GM12865 (cell line): Measurements from ENCODE around the gene ARHGAP18.
A peak's percentile ranks its signal among the peaks of the same experiment; 100 is the strongest.
"Not testable (repeated sequence)": the region's sequence is repeated elsewhere in the genome, so short reads cannot be mapped to it uniquely, and the experiment has no call there.

ENCODE experiments used
- DNase-seq: peaks from one replicate; pipeline ENCODE4 v3.0.0; 2010; ENCODE audit warnings: low read depth
- H3K4me3 ChIP-seq: 2 replicates; pipeline ENCODE4 v1.5.1; 2011; ENCODE audit warnings: mild to moderate bottlenecking, low read depth, low read length, control low read depth
- TF ChIP-seq, protein P1 (sequence below): IDR thresholded peaks from 2 replicates; pipeline ENCODE4 v1.5.1; 2011; ENCODE audit warnings: low read length, control low read depth, low read depth, inconsistent platforms; ENCODE audit not compliant: insufficient read depth; ENCODE audit errors: missing control alignments

Gene ARHGAP18

DNA sequence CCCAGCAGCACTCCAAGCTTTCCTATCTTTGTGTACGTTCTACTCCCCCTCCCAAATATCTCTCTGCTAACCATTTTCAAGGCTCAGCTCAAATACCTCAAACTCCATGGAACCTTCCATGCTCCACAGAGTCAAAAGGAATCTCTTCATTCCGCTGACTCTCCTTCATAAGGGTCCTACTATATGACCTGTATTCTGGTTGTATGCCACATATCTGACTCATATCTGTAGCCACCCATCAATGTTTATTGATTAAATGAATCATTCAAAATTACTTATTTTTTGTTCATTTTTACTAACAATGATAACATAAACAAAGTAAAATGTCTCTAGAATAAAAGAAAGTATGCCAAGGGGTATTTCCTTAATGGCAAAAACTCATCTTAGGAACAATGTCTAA lies 123.2 kb downstream of the ARHGAP18 start:
- DNase-seq, result no peak
- H3K4me3 ChIP-seq, result no peak overlapping the region
- TF ChIP-seq, protein P1, sequence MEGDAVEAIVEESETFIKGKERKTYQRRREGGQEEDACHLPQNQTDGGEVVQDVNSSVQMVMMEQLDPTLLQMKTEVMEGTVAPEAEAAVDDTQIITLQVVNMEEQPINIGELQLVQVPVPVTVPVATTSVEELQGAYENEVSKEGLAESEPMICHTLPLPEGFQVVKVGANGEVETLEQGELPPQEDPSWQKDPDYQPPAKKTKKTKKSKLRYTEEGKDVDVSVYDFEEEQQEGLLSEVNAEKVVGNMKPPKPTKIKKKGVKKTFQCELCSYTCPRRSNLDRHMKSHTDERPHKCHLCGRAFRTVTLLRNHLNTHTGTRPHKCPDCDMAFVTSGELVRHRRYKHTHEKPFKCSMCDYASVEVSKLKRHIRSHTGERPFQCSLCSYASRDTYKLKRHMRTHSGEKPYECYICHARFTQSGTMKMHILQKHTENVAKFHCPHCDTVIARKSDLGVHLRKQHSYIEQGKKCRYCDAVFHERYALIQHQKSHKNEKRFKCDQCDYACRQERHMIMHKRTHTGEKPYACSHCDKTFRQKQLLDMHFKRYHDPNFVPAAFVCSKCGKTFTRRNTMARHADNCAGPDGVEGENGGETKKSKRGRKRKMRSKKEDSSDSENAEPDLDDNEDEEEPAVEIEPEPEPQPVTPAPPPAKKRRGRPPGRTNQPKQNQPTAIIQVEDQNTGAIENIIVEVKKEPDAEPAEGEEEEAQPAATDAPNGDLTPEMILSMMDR, result no peak

DNA sequence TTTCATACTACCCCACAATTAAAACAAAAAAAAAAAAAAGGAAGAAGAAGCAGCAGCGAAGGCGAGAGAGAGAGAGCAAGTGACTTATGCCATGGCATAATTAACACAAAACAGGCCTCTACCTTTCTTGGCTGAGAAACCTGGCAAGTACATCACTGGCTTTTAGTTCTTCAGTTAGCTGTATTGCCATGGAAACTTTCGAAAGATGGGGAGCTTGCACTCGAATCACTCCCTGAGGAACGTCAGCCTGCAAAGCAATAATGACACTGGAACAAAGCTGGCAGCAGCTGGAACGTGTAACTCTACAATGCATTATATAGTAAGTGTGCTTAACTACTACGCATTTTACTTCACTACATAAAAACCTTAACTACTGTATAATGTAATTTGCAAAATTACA lies 126.1 kb downstream of the ARHGAP18 start:
- TF ChIP-seq, protein P1, result no peak
- no peak for DNase-seq
- H3K4me3 ChIP-seq, result no peak overlapping the region

DNA sequence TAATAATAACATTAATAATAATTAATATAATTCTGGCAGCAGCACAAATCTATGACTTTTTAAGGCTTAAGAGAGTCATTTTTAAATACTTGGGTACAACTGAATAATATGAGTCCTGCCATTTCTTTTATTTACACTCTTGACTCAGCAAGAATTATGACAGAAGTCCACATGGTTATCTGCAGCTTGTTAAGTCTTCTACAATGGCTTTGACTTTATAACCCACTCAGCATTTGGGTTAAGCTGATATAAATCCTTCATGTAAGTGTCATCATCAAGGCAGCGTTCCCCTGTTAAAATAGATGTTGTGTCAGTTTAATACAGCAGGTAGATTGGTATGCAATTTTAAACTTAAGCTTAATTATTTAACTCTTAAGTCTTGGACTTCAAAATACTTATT lies 131.7 kb downstream of the ARHGAP18 start:
- H3K4me3 ChIP-seq, result no peak overlapping the region
- DNase-seq, result no peak
- TF ChIP-seq, protein P1, result no peak

DNA sequence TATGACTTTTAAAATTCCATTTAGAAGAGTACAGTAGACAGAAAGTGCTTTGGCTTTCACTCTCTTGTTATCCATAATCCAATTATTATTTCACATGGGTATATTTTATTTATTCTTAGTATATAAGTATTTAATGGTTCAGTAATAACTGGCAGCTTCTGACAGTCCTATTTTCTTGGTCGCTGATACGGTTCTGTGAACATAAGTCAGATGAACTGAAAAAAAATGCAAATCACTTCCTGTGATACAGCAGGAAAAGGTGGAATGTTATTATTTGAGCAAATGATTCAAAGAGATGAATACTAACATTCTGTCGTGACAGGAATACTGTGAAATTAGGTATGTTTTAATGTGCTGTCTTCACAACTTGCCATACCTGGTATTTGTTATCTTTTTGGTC lies 132.3 kb downstream of the ARHGAP18 start:
- TF ChIP-seq, protein P1, result no peak
- DNase-seq, result no peak
- no peak overlapping the region for H3K4me3 ChIP-seq

DNA sequence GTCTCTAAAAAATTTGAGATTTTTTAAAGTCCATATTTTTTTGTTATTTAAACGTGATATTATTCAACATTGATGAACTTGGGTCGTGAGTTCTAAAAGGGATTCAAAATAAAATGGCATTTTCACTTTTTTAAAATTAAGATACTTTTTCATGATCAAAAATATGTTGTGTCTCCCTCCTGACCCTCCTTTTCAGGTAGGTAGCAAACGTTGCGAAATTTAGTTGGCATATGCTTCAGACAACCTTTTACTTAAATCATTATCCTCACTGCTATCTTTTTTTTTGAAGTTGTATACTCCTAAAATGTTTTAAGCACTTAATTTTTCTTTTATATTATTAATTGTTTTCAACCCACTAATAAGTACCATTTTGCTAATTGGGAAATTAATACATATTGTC lies 133.5 kb downstream of the ARHGAP18 start:
- TF ChIP-seq, protein P1, result no peak

DNA sequence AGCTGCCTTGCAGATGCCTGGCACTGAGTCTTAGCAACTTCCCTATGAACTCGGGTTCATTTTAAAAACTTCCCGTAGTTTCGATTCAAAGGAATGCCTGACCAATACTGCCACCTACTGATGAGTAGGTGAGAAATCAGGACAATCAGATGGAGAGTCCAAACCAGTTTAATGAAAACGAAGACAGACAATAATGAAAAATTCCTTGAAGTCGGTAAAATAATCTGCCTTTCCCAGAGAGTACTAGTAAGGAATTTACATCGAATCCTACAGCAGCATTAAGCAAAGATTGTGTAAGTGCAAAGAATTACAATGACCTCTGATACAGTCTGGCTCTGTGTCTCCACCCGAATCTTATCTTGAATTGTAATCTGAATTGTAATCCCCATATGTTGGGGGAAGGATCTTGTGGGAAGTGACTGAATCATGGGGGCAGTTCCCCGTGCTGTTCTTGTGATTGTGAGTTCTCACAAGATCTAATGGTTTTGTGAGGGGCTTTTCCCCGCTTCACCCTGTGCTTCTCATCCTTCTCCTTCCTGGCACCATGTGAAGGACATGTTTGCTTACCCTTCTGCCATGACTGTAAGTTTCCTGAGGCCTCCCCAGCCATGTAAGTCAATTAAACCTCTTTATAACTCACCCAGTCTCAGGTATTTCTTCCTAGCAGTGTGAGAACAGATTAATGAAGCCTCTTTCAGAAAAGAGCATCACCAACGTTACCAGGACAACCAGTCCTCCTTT lies 134.4 kb downstream of the ARHGAP18 start:
- no peak for DNase-seq
- TF ChIP-seq, protein P1, result peak; percentile 3
- H3K4me3 ChIP-seq, result no peak overlapping the region

More for the DNA sequence above, 133.5 kb downstream of the ARHGAP18 start:
- H3K4me3 ChIP-seq, result no peak overlapping the region
- DNase-seq, result no peak

DNA sequence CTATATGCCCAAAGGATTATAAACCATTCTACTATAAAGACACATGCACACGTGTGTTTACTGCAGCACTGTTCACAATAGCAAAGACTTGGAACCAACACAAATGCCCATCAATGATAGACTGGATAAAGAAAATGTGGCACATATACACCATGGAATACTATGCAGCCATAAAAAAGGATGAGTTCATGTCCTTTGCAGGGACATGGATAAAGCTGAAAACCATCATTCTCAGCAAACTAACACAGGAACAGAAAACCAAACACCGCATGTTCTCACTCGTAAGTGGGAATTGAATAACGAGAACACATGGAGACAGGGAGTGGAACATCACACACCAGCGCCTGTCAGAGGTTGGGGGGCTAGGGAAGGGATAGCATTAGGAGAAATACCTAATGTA lies 135.4 kb downstream of the ARHGAP18 start:
- not testable (repeated sequence) for H3K4me3 ChIP-seq, DNase-seq

DNA sequence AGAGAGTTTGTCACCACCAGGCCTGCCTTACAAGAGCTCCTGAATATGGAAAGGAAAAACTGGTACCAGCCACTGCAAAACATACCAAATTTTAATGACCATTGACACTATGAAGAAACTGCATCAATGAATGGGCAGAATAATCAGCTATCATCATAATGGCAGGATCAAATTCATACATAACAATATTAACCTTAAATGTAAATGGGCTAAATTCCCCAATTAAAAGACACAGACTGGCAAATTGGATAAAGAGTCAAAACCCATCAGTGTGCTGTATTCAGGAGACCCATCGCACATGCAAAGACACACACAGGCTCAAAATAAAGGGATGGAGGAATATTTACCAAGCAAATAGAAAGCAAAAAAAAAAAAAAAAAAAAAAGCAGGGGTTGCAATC lies 139.0 kb downstream of the ARHGAP18 start:
- not testable (repeated sequence) for DNase-seq

More for the DNA sequence above, 139.0 kb downstream of the ARHGAP18 start:
- H3K4me3 ChIP-seq, result not testable (repeated sequence)
